HepG2 (cell line): ENCODE measurements around the gene KPNA3.

ENCODE experiments used
- FOXK2 ChIP-seq: fragments of 450-650 bp; IDR thresholded peaks from 2 replicates; pipeline ENCODE4 v1.6.1; 2016
- GTF2F1 ChIP-seq: fragments of 150-350 bp; IDR thresholded peaks from 2 replicates; pipeline ENCODE4 v1.6.1; 2014; ENCODE audit warnings: low read length
- MAZ ChIP-seq, 2 experiments: sonication (generic) in 1 of 2; formaldehyde crosslinking in 1 of 2; IDR thresholded peaks; 2 replicates each; pipeline versions ENCODE4 v1.5.0 to v1.6.1; 2012 to 2020; ENCODE audit warnings: low read depth in 2 of 2, mild to moderate bottlenecking in 2 of 2, borderline replicate concordance in 1 of 2, improper control_type of control experiment in 1 of 2, low read length in 1 of 2, missing genetic modification reagents in 1 of 2, moderate library complexity in 1 of 2
- NR2C2 ChIP-seq: sonication (generic); formaldehyde crosslinking; IDR thresholded peaks from 2 replicates; pipeline ENCODE4 v1.4.0; 2020; ENCODE audit warnings: missing genetic modification reagents, mild to moderate bottlenecking, moderate library complexity, borderline replicate concordance
- POLR2A ChIP-seq, 2 experiments: IDR thresholded peaks; 2 replicates each; pipeline ENCODE4 v1.6.1; 2011; ENCODE audit warnings: low read depth in 2 of 2, low read length in 2 of 2, mild to moderate bottlenecking in 1 of 2, moderate library complexity in 1 of 2; ENCODE audit not compliant: insufficient read depth in 1 of 2
- ZNF816 ChIP-seq: sonication (generic); formaldehyde crosslinking; IDR thresholded peaks from 2 replicates; pipeline ENCODE4 v1.8.0; 2022; ENCODE audit warnings: missing genetic modification reagents, mild to moderate bottlenecking, borderline replicate concordance
- TF ChIP-seq, protein P1 (sequence below): IDR thresholded peaks from 2 replicates; pipeline ENCODE4 v1.6.1; 2012; ENCODE audit warnings: inconsistent platforms
- TF ChIP-seq, protein P2 (sequence below): sonication (generic); formaldehyde crosslinking; IDR thresholded peaks from 2 replicates; pipeline ENCODE4 v1.5.0; 2020; ENCODE audit warnings: mild to moderate bottlenecking, missing genetic modification reagents, moderate library complexity

DNA sequence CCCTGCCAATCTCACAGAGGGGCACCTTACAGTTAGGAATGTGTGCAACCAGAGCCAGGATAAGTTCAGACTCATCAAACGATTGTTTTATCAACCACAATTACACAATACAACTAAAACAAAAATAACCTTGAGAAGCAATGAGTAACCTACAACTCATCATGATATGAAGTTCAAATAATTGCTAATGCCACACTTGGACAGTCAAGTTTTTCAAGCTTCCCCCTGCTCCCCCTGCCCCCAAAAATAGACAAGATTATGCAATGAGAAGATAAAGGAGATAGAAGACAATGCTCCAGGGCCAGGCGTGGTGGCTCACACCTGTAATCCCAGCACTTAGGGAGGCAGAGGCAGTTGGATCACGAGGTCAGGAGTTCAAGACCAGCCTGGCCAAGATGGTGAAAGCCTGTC lies 13.6 kb upstream of the KPNA3 start:
- TF ChIP-seq MAZ (IDR thresholded peaks at IDR 0.05; ENCODE audit: borderline replicate concordance, low read depth, low read length), result no peak
- TF ChIP-seq MAZ (CRISPR knock-in tag; IDR thresholded peaks at IDR 0.05; ENCODE audit: low read depth), result no peak
- no peak; the same call in 1 of the 2 replicates for TF ChIP-seq NR2C2
- TF ChIP-seq, protein P1, sequence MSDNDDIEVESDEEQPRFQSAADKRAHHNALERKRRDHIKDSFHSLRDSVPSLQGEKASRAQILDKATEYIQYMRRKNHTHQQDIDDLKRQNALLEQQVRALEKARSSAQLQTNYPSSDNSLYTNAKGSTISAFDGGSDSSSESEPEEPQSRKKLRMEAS, result no peak
- no peak for TF ChIP-seq GTF2F1
- TF ChIP-seq, protein P2, sequence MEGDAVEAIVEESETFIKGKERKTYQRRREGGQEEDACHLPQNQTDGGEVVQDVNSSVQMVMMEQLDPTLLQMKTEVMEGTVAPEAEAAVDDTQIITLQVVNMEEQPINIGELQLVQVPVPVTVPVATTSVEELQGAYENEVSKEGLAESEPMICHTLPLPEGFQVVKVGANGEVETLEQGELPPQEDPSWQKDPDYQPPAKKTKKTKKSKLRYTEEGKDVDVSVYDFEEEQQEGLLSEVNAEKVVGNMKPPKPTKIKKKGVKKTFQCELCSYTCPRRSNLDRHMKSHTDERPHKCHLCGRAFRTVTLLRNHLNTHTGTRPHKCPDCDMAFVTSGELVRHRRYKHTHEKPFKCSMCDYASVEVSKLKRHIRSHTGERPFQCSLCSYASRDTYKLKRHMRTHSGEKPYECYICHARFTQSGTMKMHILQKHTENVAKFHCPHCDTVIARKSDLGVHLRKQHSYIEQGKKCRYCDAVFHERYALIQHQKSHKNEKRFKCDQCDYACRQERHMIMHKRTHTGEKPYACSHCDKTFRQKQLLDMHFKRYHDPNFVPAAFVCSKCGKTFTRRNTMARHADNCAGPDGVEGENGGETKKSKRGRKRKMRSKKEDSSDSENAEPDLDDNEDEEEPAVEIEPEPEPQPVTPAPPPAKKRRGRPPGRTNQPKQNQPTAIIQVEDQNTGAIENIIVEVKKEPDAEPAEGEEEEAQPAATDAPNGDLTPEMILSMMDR, result no peak
- no peak for TF ChIP-seq POLR2A (IDR thresholded peaks at IDR 0.05; ENCODE audit: insufficient read depth in 1 of 2, low read depth in 2 of 2, low read length in 2 of 2)
- no peak for TF ChIP-seq FOXK2
- no peak for TF ChIP-seq ZNF816 (CRISPR knock-in tag)
